Measurements from ENCODE around the gene HDGFL2. TPM values are rescaled to one million over a fixed set of nuclear protein-coding genes. Genes with fewer than 3 reads are reported as not detected.

HDGFL2 gene
- total and polyA plus RNA-seq, 12 donors = 20.5 to 40.9 (median 28.0) TPM

DNA sequence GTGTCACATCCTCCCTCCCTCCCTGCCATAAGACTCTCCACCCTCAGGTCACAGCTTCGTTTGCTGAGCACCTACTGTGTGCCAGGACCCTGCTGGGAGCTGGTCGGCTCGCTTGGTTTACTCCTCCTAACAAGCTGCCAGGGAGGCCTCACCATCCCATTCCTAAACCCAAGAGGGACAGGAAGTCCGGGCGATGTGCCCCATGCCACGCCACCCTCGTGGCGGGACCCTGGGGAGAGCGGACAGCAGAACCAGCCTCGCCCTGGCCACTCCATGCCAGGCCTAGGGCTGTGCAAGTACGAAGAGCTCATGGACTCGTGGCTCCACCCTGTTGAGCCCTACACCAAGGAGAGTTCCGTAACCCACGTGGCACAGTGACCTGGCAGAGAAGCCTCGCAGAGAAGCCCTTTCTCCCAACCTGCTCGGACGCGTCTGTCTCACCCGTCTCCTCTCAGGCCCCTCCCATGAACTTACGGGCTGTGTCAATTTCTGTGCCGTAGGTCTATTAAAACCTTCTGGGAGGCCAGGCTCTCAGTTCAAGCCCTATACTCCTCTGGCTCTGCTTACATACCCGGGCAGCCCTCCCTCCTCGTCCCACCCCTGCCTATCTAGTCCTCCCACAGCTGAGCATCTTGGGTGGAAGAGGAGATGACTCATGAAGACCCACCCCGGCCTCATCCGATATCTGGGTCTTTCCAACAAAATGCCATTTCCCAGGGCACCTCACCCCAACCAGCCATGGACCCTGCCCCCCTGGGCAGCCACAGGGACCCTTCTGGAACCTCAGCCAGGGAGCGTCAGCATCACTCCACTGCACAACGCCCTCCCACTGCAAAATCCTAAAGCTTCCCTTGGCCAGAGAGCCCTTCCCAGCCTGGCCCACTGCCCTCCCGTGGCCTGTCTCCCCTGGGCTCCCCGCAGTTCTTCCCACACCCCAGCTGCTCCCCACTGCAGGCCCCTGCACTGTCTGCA lies 17.1 kb upstream of the HDGFL2 start:
- Histone ChIP-seq H3K4me1 (peaks cover 7 to 43% (median 25%) of the 10 kb centered on the region in 9 donors), H3K36me3 (peaks cover 3 to 49% (median 35%) of the 10 kb centered on the region in 9 donors), H3K4me3 (peak overlapping the region in 5 of 10 donors; percentile 3 to 82 (median 77)), H3K9me3 (no peaks in the 10 kb centered on the region), H3K27ac (peak overlapping the region in 9 of 10 donors; percentile 28 to 96 (median 61)), H3K27me3 (no peaks in the 10 kb centered on the region)
- TF ChIP-seq, protein P1, sequence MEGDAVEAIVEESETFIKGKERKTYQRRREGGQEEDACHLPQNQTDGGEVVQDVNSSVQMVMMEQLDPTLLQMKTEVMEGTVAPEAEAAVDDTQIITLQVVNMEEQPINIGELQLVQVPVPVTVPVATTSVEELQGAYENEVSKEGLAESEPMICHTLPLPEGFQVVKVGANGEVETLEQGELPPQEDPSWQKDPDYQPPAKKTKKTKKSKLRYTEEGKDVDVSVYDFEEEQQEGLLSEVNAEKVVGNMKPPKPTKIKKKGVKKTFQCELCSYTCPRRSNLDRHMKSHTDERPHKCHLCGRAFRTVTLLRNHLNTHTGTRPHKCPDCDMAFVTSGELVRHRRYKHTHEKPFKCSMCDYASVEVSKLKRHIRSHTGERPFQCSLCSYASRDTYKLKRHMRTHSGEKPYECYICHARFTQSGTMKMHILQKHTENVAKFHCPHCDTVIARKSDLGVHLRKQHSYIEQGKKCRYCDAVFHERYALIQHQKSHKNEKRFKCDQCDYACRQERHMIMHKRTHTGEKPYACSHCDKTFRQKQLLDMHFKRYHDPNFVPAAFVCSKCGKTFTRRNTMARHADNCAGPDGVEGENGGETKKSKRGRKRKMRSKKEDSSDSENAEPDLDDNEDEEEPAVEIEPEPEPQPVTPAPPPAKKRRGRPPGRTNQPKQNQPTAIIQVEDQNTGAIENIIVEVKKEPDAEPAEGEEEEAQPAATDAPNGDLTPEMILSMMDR (IDR thresholded peaks at IDR 0.05) = no peak
- WGBS, 2 donors = 63 to 74% methylated on average over 29 of the region's 29 CpGs
- intact Hi-C loops (cut with DNase I) = loop anchor here in 2 of 10 donors (5.0 kb wide), 1 partner anchor 53 kb away; the partner anchor contains the start of genes CHAF1A (in 2 of the 2) and SH3GL1 (in 2 of the 2)
- DNase-seq = no peak
- ATAC-seq = peak in 1 of 8 donors; percentile 19

DNA sequence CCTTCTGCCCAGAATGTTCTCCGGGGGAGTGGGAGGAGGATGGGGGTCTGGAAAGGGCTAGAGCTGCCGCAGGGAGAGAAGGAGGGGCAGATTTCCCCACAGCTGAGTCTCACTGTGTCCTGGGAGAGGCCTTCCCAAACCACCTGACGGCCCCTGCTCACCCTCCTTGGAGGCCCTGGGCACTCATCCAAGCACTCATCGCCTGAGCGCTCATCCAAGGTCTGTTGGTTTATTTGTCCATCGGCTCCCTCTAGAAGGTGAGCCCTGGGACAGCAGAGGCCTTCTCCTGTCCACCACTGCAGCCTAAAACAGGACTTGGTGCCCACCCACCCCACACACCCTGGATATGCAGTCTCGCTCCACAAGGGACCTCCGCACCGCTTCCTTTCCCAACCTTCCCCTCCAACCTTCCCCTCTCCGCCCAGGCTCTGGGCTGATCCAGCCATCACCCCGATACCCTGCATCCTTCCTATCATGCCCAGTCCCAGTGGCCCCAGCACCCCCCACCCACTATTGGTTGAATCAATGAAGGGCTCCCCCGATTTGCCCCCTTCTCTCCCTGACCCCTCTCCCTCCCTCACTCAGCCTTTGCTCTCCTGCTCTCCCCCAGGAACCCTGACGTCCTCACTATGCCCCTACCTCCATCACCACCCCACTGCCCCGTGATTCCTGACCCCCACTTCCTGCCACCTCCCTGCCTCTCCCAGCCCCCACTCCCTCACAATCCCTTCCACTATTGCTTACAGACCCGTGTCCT lies 16.2 kb upstream of the HDGFL2 start:
- TF ChIP-seq, protein P1 (IDR thresholded peaks at IDR 0.05) = peak in 2 of 9 donors; percentile 11 to 28
- 37 to 41% methylated on average over 15 of the region's 15 CpGs for WGBS, 2 donors
- DNase-seq (peak; percentile 61 to 75), ATAC-seq (peak in 6 of 8 donors; percentile 32 to 65 (median 47))
- Histone ChIP-seq H3K9me3 (no peaks in the 10 kb centered on the region), H3K27me3 (no peaks in the 10 kb centered on the region), H3K4me1 (peaks cover 7 to 43% (median 25%) of the 10 kb centered on the region in 9 donors), H3K36me3 (peaks cover 3 to 40% (median 28%) of the 10 kb centered on the region in 9 donors), H3K27ac (peak overlapping the region in 9 of 10 donors; percentile 52 to 96 (median 93)), H3K4me3 (peak overlapping the region in 9 of 10 donors; percentile 58 to 88 (median 77))
- intact Hi-C loops (cut with DNase I) = loop anchor here in 2 of 10 donors (5.0 kb wide), 1 partner anchor 54 kb away; the partner anchor contains the start of genes CHAF1A (in 2 of the 2) and SH3GL1 (in 2 of the 2)

DNA sequence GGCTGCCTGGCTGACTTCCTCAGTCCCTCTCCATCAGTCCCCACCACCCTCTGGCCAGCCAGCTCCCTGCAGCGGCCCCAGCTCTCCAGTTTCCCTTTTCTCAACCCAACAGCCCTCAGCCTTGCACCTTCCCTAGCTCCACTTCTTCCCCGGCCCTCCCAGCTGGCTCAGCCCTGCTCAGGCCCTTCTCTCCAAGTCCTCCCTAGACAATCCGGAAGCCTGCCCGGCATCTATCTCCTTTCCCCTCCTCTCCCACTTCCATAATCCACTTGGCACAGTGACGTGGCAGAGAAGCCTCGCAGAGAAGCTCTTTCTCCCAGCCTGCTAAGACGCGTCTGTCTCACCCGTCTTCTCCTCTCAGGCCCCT lies 15.6 kb upstream of the HDGFL2 start:
- DNase-seq = no peak
- 5 to 7% methylated on average over 9 of the region's 9 CpGs for WGBS, 2 donors

More for the DNA sequence above, 15.6 kb upstream of the HDGFL2 start:
- Histone ChIP-seq H3K27ac (peak overlapping the region in 9 of 10 donors; percentile 57 to 96 (median 93)), H3K9me3 (no peaks in the 10 kb centered on the region), H3K4me3 (peak overlapping the region; percentile 51 to 88 (median 76)), H3K36me3 (peaks cover 3 to 35% (median 22%) of the 10 kb centered on the region in 9 donors), H3K27me3 (no peaks in the 10 kb centered on the region), H3K4me1 (peaks cover 7 to 43% (median 25%) of the 10 kb centered on the region in 9 donors)
- peak; percentile 5 to 40 (median 10) for ATAC-seq
- intact Hi-C loops (cut with DNase I) = loop anchor here in 2 of 10 donors (5.0 kb wide), 1 partner anchor 54 kb away; the partner anchor contains the start of genes CHAF1A (in 2 of the 2) and SH3GL1 (in 2 of the 2)
- TF ChIP-seq, protein P1 (IDR thresholded peaks at IDR 0.05) = no peak

Data from heart right ventricle (tissue), 16 donors.